NK-92 treated with Interleukin-12 subunit alpha and Interleukin-12 subunit beta, amount 100 ng/mL, for 24 hours (cell line): Measurements from ENCODE around the gene AMIGO3.
"Not testable (repeated sequence)": the region's sequence is repeated elsewhere in the genome, so short reads cannot be mapped to it uniquely, and the experiment has no call there.

ENCODE experiments used
- DNase-seq: peaks from one replicate; lab custom pipeline; 2025; lab: John Stamatoyannopoulos, UW

Gene AMIGO3

DNA sequence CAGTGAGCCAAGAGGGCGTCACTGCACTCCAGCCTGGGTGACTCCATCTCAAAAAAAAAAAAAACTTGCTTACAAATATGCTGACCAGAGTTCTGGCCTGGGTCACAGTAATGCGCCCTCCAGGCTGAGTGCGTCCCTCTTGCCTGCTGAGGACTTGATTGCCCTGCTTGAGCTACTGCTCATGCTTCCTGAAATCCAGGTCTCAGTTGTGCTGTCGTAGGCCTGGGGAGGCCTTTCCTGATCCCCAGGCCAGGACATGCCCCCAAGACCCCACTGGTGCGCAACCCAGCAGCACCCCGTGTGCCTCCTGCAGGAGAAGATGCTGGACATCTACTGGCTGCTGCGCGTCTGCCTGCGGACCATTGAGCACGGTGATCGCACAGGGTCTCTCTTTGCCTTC is 7.3 kb downstream of the AMIGO3 start:
- DNase-seq: no peak

- peak; percentile 42 for DNase-seq
Observed at GRCh38 chr3:49711489-49711888, 8.0 kb downstream of the AMIGO3 start.

GRCh38 chr3:49709852-49710251 is 9.6 kb downstream of the AMIGO3 start:
- DNase-seq: no peak

DNA sequence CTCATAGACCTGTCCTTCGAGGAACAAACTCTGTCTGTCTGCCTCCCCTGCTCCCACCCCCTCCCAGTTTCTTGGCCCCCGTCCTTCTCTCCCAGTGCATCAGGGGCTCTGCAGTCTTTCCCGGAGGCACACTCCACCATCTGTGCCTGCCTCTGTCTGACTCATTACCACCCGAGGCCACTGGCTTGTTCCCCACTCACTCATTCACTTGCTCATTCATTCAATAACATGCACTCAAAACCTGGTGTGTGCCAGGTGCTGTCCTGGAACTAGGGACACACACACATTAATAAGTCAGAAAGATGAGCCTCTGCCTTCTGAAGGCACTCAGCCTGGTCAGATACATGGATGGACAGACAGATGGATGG is 12.4 kb downstream of the AMIGO3 start:
- DNase-seq: no peak

DNA sequence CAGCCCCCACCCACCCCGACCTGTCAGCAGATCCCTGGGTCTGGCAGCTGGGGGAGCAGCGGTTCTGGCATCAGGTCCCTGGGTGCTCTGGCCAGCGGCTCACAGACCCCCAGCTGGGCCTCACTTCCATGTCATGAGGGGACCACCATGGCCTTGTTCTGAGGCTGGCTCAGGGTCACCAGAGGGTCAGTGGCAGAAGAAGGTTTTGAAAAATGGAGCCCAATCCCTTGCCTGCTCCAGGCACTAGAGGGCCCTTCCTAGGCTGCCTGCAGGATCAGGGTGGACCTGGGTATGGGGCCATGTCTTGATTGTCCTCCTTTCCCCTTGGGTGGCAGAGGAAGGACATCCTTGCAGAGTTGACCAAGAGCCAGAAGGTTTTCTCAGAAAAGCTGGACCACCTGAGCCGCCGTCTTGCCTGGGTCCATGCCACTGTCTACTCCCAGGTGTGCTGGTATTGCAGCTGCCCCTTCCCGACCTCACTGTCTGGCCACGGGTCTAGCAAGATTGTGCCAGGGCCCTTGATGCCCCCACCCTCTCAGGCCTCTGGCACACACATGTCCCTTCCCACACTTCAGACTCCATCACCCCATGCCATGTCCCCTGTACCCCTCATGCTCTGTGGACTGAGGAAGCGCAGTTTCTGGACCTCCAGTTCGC is 12.9 kb downstream of the AMIGO3 start:
- DNase-seq: no peak

- no peak for DNase-seq
Observed at GRCh38 chr3:49705390-49705960, 14.0 kb downstream of the AMIGO3 start.

- no peak for DNase-seq
Observed at GRCh38 chr3:49704629-49705028, 14.9 kb downstream of the AMIGO3 start.

DNA sequence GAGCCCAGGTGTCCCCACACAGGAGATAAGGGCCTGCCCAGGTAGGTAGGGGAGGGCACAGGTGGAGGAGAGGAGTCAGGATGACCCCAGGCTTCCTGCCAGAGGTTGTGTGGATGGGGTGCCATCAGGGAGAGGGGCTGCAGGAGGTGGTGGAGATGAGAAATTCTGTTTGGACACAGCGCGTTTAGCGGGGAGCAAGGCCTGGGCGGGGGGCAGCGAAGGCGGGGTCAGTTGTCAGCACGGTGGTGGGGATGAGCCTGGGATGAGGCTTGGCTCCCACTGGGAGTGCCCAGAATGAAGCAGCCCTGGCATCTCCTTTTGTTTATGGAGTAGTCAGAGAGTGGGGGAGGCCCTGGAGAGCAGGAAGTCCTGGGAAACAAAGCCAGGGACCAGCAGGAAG is 15.5 kb downstream of the AMIGO3 start:
- no peak for DNase-seq

- DNase-seq: peak; percentile 9
Observed at GRCh38 chr3:49703443-49703927, 16.0 kb downstream of the AMIGO3 start.

- DNase-seq: no peak
Observed at GRCh38 chr3:49702672-49703071, 16.8 kb downstream of the AMIGO3 start.

DNA sequence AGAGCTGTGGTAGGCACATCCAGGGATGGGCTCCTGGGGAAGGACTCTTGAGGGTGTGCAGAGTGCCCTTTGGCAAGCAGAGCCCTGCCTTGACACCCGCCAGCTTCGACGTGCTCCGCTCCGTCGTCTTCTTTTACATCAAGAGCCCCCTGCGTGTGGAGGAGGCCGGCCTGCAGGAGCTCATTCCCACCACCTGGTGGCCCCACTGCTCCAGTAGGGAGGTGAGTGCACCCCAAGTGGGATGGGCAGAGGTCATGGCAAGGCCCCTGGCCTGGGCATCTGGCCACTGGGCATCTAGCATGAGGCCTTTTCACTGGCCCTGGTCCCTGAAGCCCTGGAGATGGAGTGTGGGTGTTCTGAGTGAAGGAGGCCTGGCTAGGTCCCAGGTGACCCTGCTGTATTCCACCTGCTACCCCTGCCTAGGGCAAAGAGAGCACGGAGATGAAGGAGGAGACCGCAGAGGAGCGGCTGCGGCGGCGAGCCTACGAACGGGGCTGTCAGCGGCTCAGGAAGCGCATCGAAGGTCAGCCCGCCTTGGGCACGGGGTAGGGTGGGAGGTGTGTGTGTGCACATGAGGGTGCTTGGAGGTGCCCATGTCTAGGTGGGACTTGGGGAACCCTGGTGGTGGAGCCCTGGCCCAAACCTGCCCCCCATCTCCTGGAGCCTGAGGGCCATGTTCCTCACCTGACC is 18.0 kb downstream of the AMIGO3 start:
- DNase-seq: no peak

DNA sequence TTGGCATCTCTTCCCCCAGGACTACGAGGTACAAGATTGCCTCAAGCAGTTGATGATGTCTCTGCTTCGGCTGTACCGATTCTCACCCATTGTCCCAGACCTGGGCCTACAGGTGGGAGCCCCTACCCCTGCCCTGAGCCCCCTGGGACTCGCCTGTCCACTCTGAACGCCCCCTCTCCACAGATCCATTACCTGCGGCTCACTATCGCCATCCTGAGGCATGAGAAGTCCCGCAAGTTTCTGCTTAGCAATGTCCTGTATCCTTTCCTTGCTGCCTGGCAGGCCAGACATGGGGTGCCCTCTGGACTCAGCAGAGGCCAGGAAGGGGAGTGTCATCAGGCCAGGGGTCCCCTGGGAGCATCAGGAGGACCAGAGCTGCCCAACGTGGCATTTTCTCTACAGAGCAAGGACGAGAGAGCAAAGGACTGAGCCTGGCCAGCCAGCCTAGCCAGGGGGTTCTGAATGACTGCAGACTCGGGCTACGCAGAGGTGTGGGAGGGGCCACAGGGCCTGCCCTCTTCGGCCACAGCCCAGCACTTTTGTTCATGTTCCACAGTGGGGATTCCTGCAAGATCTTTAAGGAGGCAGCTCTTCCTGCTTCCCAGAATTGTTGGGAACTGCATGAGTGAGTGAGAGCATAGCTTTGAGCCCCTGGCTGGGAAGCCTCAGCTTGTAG is 18.9 kb downstream of the AMIGO3 start:
- no peak for DNase-seq

GRCh38 chr3:49700014-49700413 is 19.5 kb downstream of the AMIGO3 start:
- DNase-seq: no peak

DNA sequence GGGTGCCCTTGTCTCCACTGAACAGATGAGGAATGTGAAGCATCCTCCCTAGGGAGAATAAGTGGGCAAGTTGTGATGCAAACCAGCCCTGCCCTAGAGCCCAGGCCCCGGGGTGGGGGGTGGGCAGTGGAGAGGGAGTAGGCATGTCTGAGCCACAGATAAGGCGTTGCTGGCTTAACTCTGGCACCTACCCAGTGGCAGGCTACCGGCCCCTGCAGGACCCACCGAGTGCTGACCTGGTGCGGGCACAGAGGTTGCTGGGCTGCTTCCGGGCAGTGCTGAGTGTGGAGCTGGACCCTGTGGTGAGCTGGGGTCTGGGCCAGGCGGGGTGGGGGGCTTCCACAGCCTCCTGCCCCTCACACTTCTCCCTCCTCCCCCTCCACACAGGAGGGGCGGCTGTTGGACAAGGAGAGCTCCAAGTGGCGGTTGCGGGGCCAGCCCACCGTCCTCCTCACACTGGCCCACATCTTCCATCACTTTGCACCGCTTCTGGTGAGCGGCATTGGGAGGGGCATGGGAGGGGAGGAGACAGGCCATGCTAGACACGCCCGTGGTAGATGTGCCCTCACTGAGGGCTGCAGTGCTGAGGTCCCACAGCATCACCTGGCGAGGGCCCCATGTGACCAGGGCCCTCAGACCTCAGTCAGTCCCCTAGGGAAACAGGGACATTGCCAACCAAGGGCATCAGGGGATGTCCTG is 20.1 kb downstream of the AMIGO3 start:
- DNase-seq: no peak

GRCh38 chr3:49695350-49696015 is 24.0 kb downstream of the AMIGO3 start:
- DNase-seq: not testable (repeated sequence)

- not testable (repeated sequence) for DNase-seq
Observed at GRCh38 chr3:49694409-49695070, 24.9 kb downstream of the AMIGO3 start.

- not testable (repeated sequence) for DNase-seq
Observed at GRCh38 chr3:49691481-49691880, 28.0 kb downstream of the AMIGO3 start.

DNA sequence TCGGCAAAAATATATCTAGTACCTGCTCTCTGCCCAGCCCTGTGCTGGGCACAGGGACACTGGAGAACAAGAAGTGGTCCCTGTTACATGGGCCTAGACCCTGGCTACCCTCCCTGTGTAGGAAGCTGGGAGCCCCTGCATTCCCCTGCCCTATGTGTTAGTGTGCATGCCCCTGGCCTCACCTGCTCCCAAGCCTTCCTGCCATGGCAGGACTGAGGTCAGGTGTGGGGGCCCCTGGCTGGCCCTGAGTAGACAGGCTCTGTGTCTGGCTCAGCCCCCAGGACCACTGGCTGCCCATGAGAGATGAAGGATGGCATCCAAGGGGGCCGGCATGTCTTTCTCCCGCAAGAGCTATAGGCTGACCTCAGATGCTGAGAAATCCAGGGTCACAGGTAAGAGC is 28.6 kb downstream of the AMIGO3 start:
- DNase-seq: not testable (repeated sequence)

- not testable (repeated sequence) for DNase-seq
Observed at GRCh38 chr3:49689908-49690624, 29.4 kb downstream of the AMIGO3 start.
